Ishikawa (cell line): ENCODE data around the gene LSM14B.

Source experiments
- REST ChIP-seq: IDR thresholded peaks from 2 replicates; pipeline ENCODE4 v1.6.1; 2012; ENCODE audit warnings: low read depth, mild to moderate bottlenecking
- TAF1 ChIP-seq: IDR thresholded peaks from 2 replicates; pipeline ENCODE4 v1.6.1; 2012; ENCODE audit warnings: low read depth, mild to moderate bottlenecking

- TF ChIP-seq TAF1: no peak
- no peak for TF ChIP-seq REST
These were observed 41.2 kb downstream of the LSM14B start for GRCh38 chr20:62163485-62163865.
